Measurements from ENCODE around the gene EDEM1. TPM values are rescaled to one million over a fixed set of nuclear protein-coding genes. Genes with fewer than 3 reads are reported as not detected.
A peak's percentile ranks its signal among the peaks of the same experiment; 100 is the strongest.

The EDEM1 gene
- polyA plus RNA-seq, 1 donor from 2014 or later: 13.6 TPM

DNA sequence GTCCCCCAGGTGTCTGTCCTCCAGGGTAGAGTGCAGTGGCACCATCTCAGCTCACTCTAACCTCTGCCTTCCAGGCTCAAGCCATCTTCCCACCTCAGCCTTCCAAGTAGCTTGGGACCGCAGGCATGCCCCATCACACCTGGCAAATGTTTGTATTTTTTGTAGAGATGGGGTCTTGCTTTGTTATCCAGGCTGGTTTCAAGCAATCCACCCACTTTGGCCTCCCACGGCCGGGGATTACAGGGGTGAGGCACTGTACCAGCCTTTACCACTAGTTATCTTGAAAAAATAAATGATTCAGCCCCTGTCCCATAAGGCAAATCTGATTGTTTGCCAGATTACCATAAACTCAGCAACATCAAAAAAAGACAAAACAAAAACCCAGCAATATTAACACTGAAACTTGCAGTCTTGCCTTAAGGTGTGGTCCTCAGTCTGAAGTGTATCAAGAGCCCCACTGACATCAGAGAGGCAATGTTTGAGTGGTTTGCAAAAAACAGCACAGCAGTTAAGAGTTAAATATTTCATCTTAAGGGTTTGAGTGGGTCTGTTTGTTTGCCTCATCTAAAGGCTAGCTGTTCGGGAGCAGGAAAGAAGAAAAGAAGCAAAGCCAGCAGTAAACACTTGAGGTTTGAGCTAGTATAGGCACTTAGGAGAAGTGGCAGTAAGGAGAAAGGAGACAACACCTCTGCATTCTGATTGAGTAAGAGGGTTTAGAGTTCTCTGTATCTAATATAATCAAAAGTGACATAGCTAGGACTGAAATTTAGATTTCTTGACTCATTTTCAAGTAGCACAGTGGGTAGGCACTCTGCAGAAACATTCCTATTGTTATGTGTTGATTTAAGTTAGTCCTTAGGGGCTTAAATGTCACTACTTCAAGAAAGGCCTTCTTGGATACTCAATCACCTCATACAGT lies 26.3 kb upstream of the EDEM1 start:
- no peak overlapping the region for H3K9ac ChIP-seq (ENCODE audit: low read length)
- no peak overlapping the region for H3K27ac ChIP-seq (ENCODE audit: low read length)
- no peak overlapping the region for H3K4me3 ChIP-seq (ENCODE audit: low read length)
- no peaks in the 10 kb centered on the region for H3K9me2 ChIP-seq (ENCODE audit: insufficient read depth, low read length)
- H3K4me2 ChIP-seq (ENCODE audit: low read length): no peak overlapping the region
- TF ChIP-seq EP300 (conservative IDR thresholded peaks at IDR 0.05; ENCODE audit: poor library complexity, severe bottlenecking) (peak; percentile 39), MXI1 (conservative IDR thresholded peaks at IDR 0.05; ENCODE audit: poor library complexity, severe bottlenecking) (no peak), POLR2AphosphoS5 (IDR thresholded peaks at IDR 0.05) (peak; percentile 54)
- H3K36me3 ChIP-seq (ENCODE audit: insufficient read depth, low read length): no peaks in the 10 kb centered on the region
- no peaks in the 10 kb centered on the region for H3K27me3 ChIP-seq (ENCODE audit: insufficient read depth, low read depth, low read length)
- H2AFZ ChIP-seq (ENCODE audit: low read depth, low read length): no peak overlapping the region
- no peaks in the 10 kb centered on the region for H3K9me3 ChIP-seq (ENCODE audit: low read length)
- peaks cover 40% of the 10 kb centered on the region for H3K79me2 ChIP-seq (replicated peaks; ENCODE audit: insufficient read depth, low read length)
- no peaks in the 10 kb centered on the region for H3F3A ChIP-seq (ENCODE audit: insufficient read depth, low read length, poor library complexity, severe bottlenecking)
- no peaks in the 10 kb centered on the region for H4K20me1 ChIP-seq (ENCODE audit: insufficient read depth)

DNA sequence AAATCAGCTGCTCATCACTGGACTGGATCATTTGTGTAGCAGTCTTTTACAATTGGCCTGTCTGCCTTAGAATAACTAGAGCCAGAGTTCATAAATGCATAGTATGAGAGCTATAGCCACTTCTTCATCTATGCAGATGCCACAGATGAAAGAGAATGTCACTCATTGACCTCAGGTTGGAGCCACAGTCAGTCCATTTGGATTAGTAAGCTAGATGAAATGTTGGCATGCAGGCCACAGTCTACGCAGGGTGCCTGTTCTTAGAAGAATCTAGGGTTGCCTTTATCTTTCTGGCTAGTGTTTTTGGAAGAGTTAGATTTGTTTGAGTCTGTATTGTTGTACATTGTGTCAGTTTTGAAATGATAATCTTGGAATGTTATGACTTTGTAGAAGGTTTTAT lies 25.4 kb upstream of the EDEM1 start:
- TF ChIP-seq EP300 (conservative IDR thresholded peaks at IDR 0.05; ENCODE audit: poor library complexity, severe bottlenecking) (no peak), SMC3 (conservative IDR thresholded peaks at IDR 0.05; ENCODE audit: poor library complexity) (no peak), RAD21 (conservative IDR thresholded peaks at IDR 0.05) (no peak)
- Histone ChIP-seq H3K36me3 (ENCODE audit: insufficient read depth, low read length) (no peaks in the 10 kb centered on the region), H3K4me2 (ENCODE audit: low read length) (no peak overlapping the region), H4K20me1 (ENCODE audit: insufficient read depth) (no peaks in the 10 kb centered on the region), H2AFZ (ENCODE audit: low read depth, low read length) (no peak overlapping the region), H3K9ac (ENCODE audit: low read length) (no peak overlapping the region), H3K9me3 (ENCODE audit: low read length) (no peaks in the 10 kb centered on the region), H3K4me3 (ENCODE audit: low read length) (no peak overlapping the region), H3K9me2 (ENCODE audit: insufficient read depth, low read length) (no peaks in the 10 kb centered on the region), H3K27ac (ENCODE audit: low read length) (no peak overlapping the region), H3K79me2 (replicated peaks; ENCODE audit: insufficient read depth, low read length) (peaks cover 34% of the 10 kb centered on the region), H3K27me3 (ENCODE audit: insufficient read depth, low read depth, low read length) (no peaks in the 10 kb centered on the region), H3F3A (ENCODE audit: insufficient read depth, low read length, poor library complexity, severe bottlenecking) (no peaks in the 10 kb centered on the region)

DNA sequence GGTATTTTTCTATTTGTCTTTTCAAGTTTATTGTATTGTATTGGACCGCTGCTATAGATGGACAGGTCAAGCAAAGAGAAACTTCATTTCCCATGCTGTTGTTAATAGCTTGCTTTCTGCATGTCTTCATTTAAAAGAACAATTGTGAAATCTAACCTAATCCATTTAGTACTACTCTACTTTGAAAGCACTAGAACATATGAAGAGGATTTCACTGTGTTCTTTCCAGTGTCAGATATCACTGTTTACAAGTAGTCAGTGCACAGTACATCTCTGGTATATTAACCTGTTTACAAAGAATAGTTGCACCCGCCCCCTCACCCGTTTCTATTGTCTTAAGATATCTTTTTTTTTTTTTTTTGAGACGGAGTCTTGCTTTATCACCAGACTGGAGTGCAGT lies 21.8 kb upstream of the EDEM1 start:
- no peak overlapping the region for H3K9ac ChIP-seq (ENCODE audit: low read length)
- no peak overlapping the region for H2AFZ ChIP-seq (ENCODE audit: low read depth, low read length)
- H3K4me2 ChIP-seq (ENCODE audit: low read length): no peak overlapping the region
- no peaks in the 10 kb centered on the region for H3K27me3 ChIP-seq (ENCODE audit: insufficient read depth, low read depth, low read length)
- no peak overlapping the region for H3K4me3 ChIP-seq (ENCODE audit: low read length)
- peaks cover 19% of the 10 kb centered on the region for H3K79me2 ChIP-seq (replicated peaks; ENCODE audit: insufficient read depth, low read length)
- no peak overlapping the region for H3K27ac ChIP-seq (ENCODE audit: low read length)
- H3F3A ChIP-seq (ENCODE audit: insufficient read depth, low read length, poor library complexity, severe bottlenecking): no peaks in the 10 kb centered on the region
- no peaks in the 10 kb centered on the region for H3K36me3 ChIP-seq (ENCODE audit: insufficient read depth, low read length)
- H4K20me1 ChIP-seq (ENCODE audit: insufficient read depth): no peaks in the 10 kb centered on the region
- H3K9me3 ChIP-seq (ENCODE audit: low read length): no peaks in the 10 kb centered on the region
- TF ChIP-seq TAF1 (IDR thresholded peaks at IDR 0.05; ENCODE audit: low read depth): no peak
- no peak for TF ChIP-seq POLR2AphosphoS5 (IDR thresholded peaks at IDR 0.05)
- no peak for TF ChIP-seq RAD21 (conservative IDR thresholded peaks at IDR 0.05)
- no peak for TF ChIP-seq SMC3 (conservative IDR thresholded peaks at IDR 0.05; ENCODE audit: poor library complexity)
- TF ChIP-seq EZH2 (IDR thresholded peaks at IDR 0.05; ENCODE audit: borderline replicate concordance, insufficient read depth, low read length, poor library complexity, severe bottlenecking): no peak
- TF ChIP-seq, protein P1, sequence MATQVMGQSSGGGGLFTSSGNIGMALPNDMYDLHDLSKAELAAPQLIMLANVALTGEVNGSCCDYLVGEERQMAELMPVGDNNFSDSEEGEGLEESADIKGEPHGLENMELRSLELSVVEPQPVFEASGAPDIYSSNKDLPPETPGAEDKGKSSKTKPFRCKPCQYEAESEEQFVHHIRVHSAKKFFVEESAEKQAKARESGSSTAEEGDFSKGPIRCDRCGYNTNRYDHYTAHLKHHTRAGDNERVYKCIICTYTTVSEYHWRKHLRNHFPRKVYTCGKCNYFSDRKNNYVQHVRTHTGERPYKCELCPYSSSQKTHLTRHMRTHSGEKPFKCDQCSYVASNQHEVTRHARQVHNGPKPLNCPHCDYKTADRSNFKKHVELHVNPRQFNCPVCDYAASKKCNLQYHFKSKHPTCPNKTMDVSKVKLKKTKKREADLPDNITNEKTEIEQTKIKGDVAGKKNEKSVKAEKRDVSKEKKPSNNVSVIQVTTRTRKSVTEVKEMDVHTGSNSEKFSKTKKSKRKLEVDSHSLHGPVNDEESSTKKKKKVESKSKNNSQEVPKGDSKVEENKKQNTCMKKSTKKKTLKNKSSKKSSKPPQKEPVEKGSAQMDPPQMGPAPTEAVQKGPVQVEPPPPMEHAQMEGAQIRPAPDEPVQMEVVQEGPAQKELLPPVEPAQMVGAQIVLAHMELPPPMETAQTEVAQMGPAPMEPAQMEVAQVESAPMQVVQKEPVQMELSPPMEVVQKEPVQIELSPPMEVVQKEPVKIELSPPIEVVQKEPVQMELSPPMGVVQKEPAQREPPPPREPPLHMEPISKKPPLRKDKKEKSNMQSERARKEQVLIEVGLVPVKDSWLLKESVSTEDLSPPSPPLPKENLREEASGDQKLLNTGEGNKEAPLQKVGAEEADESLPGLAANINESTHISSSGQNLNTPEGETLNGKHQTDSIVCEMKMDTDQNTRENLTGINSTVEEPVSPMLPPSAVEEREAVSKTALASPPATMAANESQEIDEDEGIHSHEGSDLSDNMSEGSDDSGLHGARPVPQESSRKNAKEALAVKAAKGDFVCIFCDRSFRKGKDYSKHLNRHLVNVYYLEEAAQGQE (IDR thresholded peaks at IDR 0.05; ENCODE audit: borderline replicate concordance): no peak
- TF ChIP-seq, protein P2, sequence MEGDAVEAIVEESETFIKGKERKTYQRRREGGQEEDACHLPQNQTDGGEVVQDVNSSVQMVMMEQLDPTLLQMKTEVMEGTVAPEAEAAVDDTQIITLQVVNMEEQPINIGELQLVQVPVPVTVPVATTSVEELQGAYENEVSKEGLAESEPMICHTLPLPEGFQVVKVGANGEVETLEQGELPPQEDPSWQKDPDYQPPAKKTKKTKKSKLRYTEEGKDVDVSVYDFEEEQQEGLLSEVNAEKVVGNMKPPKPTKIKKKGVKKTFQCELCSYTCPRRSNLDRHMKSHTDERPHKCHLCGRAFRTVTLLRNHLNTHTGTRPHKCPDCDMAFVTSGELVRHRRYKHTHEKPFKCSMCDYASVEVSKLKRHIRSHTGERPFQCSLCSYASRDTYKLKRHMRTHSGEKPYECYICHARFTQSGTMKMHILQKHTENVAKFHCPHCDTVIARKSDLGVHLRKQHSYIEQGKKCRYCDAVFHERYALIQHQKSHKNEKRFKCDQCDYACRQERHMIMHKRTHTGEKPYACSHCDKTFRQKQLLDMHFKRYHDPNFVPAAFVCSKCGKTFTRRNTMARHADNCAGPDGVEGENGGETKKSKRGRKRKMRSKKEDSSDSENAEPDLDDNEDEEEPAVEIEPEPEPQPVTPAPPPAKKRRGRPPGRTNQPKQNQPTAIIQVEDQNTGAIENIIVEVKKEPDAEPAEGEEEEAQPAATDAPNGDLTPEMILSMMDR (IDR thresholded peaks at IDR 0.05; ENCODE audit: poor library complexity, severe bottlenecking): no peak
- no peak for TF ChIP-seq EP300 (conservative IDR thresholded peaks at IDR 0.05; ENCODE audit: poor library complexity, severe bottlenecking)
- TF ChIP-seq MXI1 (conservative IDR thresholded peaks at IDR 0.05; ENCODE audit: poor library complexity, severe bottlenecking): no peak
- H3K9me2 ChIP-seq (ENCODE audit: insufficient read depth, low read length): no peaks in the 10 kb centered on the region
